MM.1S (cell line): ENCODE results near the gene PTPRN2.

Experiments used
- DNase-seq: peaks from one replicate; pipeline ENCODE4 v3.0.0-alpha.2; 2015
- H2AFZ ChIP-seq: fragments of 300-600 bp; sonication (generic); 2 replicates; pipeline ENCODE4 v1.6.0; 2016; ENCODE audit warnings: antibody characterized with exemption, low read length
- H3F3A ChIP-seq: fragments of 300-600 bp; sonication (generic); 2 replicates; pipeline ENCODE4 v1.6.1; 2016; ENCODE audit warnings: mild to moderate bottlenecking, antibody characterized with exemption, low read length, moderate library complexity, mixed read lengths; ENCODE audit not compliant: insufficient read depth
- H3K27ac ChIP-seq: fragments of 300-600 bp; sonication (generic); 2 replicates; pipeline ENCODE4 v1.5.1; 2016; ENCODE audit warnings: mild to moderate bottlenecking, low read length
- H3K27me3 ChIP-seq: fragments of 300-600 bp; sonication (generic); replicated peaks from 2 replicates; pipeline ENCODE4 v1.6.0; 2016; ENCODE audit warnings: low read length; ENCODE audit not compliant: insufficient read depth
- H3K36me3 ChIP-seq: fragments of 300-600 bp; sonication (generic); replicated peaks from 2 replicates; pipeline ENCODE4 v1.6.1; 2016; ENCODE audit warnings: mild to moderate bottlenecking, low read length, mixed read lengths; ENCODE audit not compliant: insufficient read depth
- H3K4me1 ChIP-seq: fragments of 300-600 bp; sonication (generic); 2 replicates; pipeline ENCODE4 v1.6.1; 2016; ENCODE audit warnings: low read length, mixed read lengths
- H3K4me2 ChIP-seq: fragments of 300-600 bp; sonication (generic); 2 replicates; pipeline ENCODE4 v1.6.0; 2016; ENCODE audit warnings: low read depth, low read length
- H3K4me3 ChIP-seq: fragments of 300-600 bp; sonication (generic); 2 replicates; pipeline ENCODE4 v1.5.1; 2016; ENCODE audit warnings: low read length, mixed read lengths
- H3K79me2 ChIP-seq: fragments of 300-600 bp; sonication (generic); 2 replicates; pipeline ENCODE4 v1.6.1; 2016; ENCODE audit warnings: mixed run types, low read length, mixed read lengths
- H3K9ac ChIP-seq: fragments of 300-600 bp; sonication (generic); 2 replicates; pipeline ENCODE4 v1.6.1; 2016; ENCODE audit warnings: low read length, mixed read lengths
- H3K9me2 ChIP-seq: fragments of 300-600 bp; sonication (generic); replicated peaks from 2 replicates; pipeline ENCODE4 v1.6.1; 2016; ENCODE audit warnings: mild to moderate bottlenecking, low read length, mixed read lengths; ENCODE audit not compliant: insufficient read depth
- H3K9me3 ChIP-seq: fragments of 300-600 bp; sonication (generic); replicated peaks from 2 replicates; pipeline ENCODE4 v1.6.1; 2016; ENCODE audit warnings: mild to moderate bottlenecking, low read length, mixed read lengths; ENCODE audit not compliant: insufficient read depth
- H4K20me1 ChIP-seq: fragments of 300-600 bp; sonication (generic); 2 replicates; pipeline ENCODE4 v1.6.1; 2016; ENCODE audit warnings: mild to moderate bottlenecking, low read length, moderate library complexity, mixed read lengths; ENCODE audit not compliant: insufficient read depth
- EZH2 ChIP-seq: fragments of 300-600 bp; sonication (generic); optimal IDR thresholded peaks from 2 replicates; pipeline ENCODE3; 2017; ENCODE audit warnings: low read depth, mild to moderate bottlenecking, antibody characterized with exemption, low read length, mixed read lengths
- EZH2phosphoT487 ChIP-seq: fragments of 300-600 bp; sonication (generic); IDR thresholded peaks from 2 replicates; pipeline ENCODE4 v1.6.1; 2018; ENCODE audit warnings: antibody characterized with exemption, low read length
- TF ChIP-seq, protein P1 (sequence below): fragments of 300-600 bp; sonication (generic); IDR thresholded peaks from 2 replicates; pipeline ENCODE4 v1.5.1; 2016; ENCODE audit warnings: antibody characterized with exemption, low read length, mixed read lengths

Gene PTPRN2

GRCh38 chr7:158291998-158292397, 295.6 kb downstream of the PTPRN2 start:
- no peaks in the 10 kb centered on the region for H3K4me1 ChIP-seq
- no peak for DNase-seq
- H3K4me3 ChIP-seq, result no peak overlapping the region
- H3F3A ChIP-seq, result no peaks in the 10 kb centered on the region
- no peak for TF ChIP-seq EZH2
- TF ChIP-seq EZH2phosphoT487, result no peak
- TF ChIP-seq, protein P1, sequence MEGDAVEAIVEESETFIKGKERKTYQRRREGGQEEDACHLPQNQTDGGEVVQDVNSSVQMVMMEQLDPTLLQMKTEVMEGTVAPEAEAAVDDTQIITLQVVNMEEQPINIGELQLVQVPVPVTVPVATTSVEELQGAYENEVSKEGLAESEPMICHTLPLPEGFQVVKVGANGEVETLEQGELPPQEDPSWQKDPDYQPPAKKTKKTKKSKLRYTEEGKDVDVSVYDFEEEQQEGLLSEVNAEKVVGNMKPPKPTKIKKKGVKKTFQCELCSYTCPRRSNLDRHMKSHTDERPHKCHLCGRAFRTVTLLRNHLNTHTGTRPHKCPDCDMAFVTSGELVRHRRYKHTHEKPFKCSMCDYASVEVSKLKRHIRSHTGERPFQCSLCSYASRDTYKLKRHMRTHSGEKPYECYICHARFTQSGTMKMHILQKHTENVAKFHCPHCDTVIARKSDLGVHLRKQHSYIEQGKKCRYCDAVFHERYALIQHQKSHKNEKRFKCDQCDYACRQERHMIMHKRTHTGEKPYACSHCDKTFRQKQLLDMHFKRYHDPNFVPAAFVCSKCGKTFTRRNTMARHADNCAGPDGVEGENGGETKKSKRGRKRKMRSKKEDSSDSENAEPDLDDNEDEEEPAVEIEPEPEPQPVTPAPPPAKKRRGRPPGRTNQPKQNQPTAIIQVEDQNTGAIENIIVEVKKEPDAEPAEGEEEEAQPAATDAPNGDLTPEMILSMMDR, result no peak
- no peaks in the 10 kb centered on the region for H3K36me3 ChIP-seq
- no peaks in the 10 kb centered on the region for H3K9me2 ChIP-seq
- no peaks in the 10 kb centered on the region for H4K20me1 ChIP-seq
- no peaks in the 10 kb centered on the region for H3K9me3 ChIP-seq
- H3K27me3 ChIP-seq, result peaks cover 44% of the 10 kb centered on the region
- no peak overlapping the region for H3K4me2 ChIP-seq
- no peaks in the 10 kb centered on the region for H3K79me2 ChIP-seq
- H3K27ac ChIP-seq, result no peak overlapping the region
- H3K9ac ChIP-seq, result no peak overlapping the region
- no peak overlapping the region for H2AFZ ChIP-seq

DNA sequence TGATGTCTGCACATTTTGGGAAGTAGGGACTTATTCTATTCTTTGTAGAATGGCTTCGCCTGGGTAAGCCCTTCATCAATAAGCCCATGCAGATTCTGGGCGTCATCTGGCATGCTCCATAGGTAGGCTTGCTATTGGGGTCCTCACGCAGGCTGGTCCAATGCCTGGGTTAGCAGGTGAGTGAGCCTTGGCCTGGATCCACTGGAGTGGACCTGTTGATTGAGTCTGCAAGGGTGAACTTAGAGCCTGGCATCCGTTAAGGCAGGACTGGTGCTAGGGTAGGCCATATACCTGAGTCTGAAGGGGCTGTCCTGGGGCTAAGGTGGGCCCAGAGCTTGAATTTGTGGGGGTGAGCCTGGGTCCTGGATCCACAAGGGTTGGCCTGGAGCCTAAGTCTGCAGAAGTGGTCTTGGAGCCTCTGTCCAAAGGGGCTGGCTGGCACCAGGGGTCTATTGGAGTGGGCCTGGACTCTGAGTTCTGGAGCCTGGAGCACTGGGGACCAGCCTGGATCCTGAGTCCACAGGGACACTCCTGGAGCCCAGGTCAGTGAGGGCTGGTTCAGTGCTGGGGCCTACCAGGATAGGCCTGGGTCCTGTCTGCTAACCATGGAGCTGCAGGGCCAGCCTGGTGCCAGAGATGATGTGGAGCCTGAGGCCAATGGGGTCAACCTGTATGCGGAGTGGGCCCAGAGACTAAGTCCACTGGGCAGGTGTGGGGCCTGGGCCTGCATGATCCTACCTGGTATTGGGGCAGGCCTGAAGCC, 297.7 kb downstream of the PTPRN2 start:
- no peak overlapping the region for H3K4me2 ChIP-seq
- H3K27ac ChIP-seq, result no peak overlapping the region
- no peaks in the 10 kb centered on the region for H3K4me1 ChIP-seq
- no peaks in the 10 kb centered on the region for H3K36me3 ChIP-seq
- H3K9ac ChIP-seq, result no peak overlapping the region
- no peaks in the 10 kb centered on the region for H3K9me2 ChIP-seq
- TF ChIP-seq EZH2phosphoT487 (no peak), EZH2 (no peak)
- TF ChIP-seq, protein P1, result no peak
- peaks cover 56% of the 10 kb centered on the region for H3K27me3 ChIP-seq
- DNase-seq, result no peak
- H4K20me1 ChIP-seq, result no peaks in the 10 kb centered on the region
- H2AFZ ChIP-seq, result no peak overlapping the region
- no peaks in the 10 kb centered on the region for H3K9me3 ChIP-seq
- no peak overlapping the region for H3K4me3 ChIP-seq
- H3F3A ChIP-seq, result no peaks in the 10 kb centered on the region
- H3K79me2 ChIP-seq, result no peaks in the 10 kb centered on the region

GRCh38 chr7:158289231-158289630, 298.4 kb downstream of the PTPRN2 start:
- no peak for DNase-seq
- Histone ChIP-seq H3F3A (no peaks in the 10 kb centered on the region), H3K4me1 (no peaks in the 10 kb centered on the region), H3K4me2 (no peak overlapping the region), H3K9ac (no peak overlapping the region), H3K27me3 (peaks cover 63% of the 10 kb centered on the region), H3K27ac (no peak overlapping the region), H3K79me2 (no peaks in the 10 kb centered on the region), H2AFZ (no peak overlapping the region), H3K36me3 (no peaks in the 10 kb centered on the region), H3K9me3 (no peaks in the 10 kb centered on the region), H3K9me2 (no peaks in the 10 kb centered on the region), H4K20me1 (no peaks in the 10 kb centered on the region), H3K4me3 (no peak overlapping the region)
- no peak for TF ChIP-seq EZH2

GRCh38 chr7:158286210-158286609, 301.4 kb downstream of the PTPRN2 start:
- no peak overlapping the region for H3K27ac ChIP-seq
- peaks cover 83% of the 10 kb centered on the region for H3K27me3 ChIP-seq
- H3K4me3 ChIP-seq, result no peak overlapping the region
- H4K20me1 ChIP-seq, result no peaks in the 10 kb centered on the region
- no peaks in the 10 kb centered on the region for H3F3A ChIP-seq
- H3K9ac ChIP-seq, result no peak overlapping the region
- no peaks in the 10 kb centered on the region for H3K79me2 ChIP-seq
- TF ChIP-seq EZH2phosphoT487 (no peak), EZH2 (no peak)
- no peaks in the 10 kb centered on the region for H3K4me1 ChIP-seq
- no peak overlapping the region for H2AFZ ChIP-seq
- no peaks in the 10 kb centered on the region for H3K9me2 ChIP-seq
- no peaks in the 10 kb centered on the region for H3K9me3 ChIP-seq
- H3K36me3 ChIP-seq, result no peaks in the 10 kb centered on the region
- no peak overlapping the region for H3K4me2 ChIP-seq
- no peak for DNase-seq
